HG03159 (cell line): ENCODE results near the gene ZNF320.
"Not testable (repeated sequence)": the region's sequence is repeated elsewhere in the genome, so short reads cannot be mapped to it uniquely, and the experiment has no call there.

ENCODE experiments used
- ATAC-seq: cut with Tn5 transposase; IDR thresholded peaks from one replicate; pipeline ENCODE4 v1.9.1; 2021; ENCODE audit warnings: mild to moderate bottlenecking, moderate library complexity; ENCODE audit not compliant: unreplicated experiment

Gene ZNF320

GRCh38 chr19:52897138-52897935 is at the start of gene ZNF320:
Gene ZNF320, minus strand, starts transcription at chr19:52897635. Its CDS starts 7,380 bp downstream, at chr19:52890255.
- peak; percentile 99 for ATAC-seq

DNA sequence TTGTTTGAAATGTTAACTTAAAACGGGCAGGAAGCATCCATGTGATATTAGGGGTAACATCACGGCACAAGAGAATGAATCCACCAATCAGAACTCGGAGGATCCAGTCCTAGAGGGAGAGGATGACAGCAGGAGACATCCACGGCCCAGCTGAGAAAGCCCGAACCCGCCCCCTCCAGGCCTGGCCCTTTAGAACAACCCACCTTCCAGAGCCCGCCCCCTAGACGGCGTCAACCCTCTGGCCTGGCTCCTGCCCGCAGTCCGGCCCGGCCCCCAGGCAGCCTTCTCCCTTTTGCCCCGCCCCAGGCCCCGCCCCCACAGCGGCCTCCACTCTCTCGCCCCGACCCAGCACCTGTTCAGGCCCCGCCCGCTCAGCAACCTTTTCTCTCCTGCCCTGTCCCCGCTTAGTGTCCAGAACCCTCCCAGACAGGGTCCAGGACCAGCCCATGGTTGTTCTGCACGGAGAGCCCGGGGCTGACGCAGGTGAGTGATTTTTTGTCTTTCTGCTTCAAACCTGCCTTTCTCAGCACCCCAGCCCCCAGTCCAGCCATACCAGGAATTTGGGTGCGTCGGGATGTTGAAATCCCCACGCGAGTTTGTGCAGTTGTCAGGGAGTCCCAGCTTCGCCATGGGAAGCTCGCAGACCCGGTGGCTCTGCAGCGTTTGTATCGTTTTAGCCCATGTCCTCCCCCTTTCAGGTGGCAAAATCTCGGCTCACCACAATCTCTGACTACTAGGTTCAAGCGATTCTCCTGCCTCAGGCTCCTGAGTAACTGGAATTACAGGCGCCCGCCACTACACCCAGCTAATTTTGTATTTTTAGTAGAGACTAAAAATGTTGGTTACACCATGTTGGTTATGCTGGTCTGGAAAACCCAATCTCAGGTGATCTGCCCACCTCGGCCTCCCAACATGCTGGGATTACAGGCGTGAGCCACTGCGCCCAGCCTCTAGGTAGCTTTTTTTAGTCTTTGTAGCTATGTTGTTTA is 49.2 kb upstream of the ZNF320 start:
- ATAC-seq: no peak

DNA sequence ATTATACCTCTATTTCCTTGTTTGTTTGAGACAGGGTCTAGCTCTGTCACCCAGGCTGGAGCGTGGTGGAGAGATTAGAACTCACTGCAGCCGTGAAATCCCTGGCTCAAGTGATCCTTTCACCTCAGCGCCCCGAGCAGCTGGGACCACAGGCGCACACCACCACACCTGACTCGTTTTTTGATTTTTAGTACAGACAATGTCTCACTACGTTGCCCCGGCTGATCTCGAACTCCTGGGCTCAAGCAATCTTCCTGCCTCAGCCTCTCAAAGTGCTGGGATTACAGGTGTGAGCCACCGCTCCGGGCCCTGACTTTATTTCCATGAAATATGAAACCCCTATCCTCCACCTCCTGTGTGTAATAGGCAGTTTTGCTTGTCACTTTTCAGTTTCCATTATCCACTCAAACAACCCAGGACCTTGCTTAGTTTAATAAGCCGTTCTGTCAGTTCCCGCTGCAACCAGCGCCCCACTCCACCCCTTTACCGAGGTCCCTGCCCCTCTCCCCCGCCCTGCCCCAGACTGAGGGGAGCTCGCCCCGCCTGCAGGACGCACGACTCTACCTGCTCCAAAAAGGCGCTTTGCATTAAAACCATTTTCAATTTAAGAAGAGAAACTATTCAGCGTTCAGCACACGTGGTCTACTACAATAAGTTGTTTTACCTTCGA is 48.4 kb upstream of the ZNF320 start:
- no peak for ATAC-seq

GRCh38 chr19:52944703-52945493 is 47.5 kb upstream of the ZNF320 start:
- not testable (repeated sequence) for ATAC-seq

GRCh38 chr19:52943884-52944643 is 46.6 kb upstream of the ZNF320 start:
- ATAC-seq: no peak

- ATAC-seq: no peak
Observed at GRCh38 chr19:52943134-52943883, 45.9 kb upstream of the ZNF320 start.

- ATAC-seq: peak; percentile 98
Observed at GRCh38 chr19:52942386-52943133, 45.1 kb upstream of the ZNF320 start.

- peak; percentile 20 for ATAC-seq
Observed at GRCh38 chr19:52941941-52942385, 44.5 kb upstream of the ZNF320 start.

DNA sequence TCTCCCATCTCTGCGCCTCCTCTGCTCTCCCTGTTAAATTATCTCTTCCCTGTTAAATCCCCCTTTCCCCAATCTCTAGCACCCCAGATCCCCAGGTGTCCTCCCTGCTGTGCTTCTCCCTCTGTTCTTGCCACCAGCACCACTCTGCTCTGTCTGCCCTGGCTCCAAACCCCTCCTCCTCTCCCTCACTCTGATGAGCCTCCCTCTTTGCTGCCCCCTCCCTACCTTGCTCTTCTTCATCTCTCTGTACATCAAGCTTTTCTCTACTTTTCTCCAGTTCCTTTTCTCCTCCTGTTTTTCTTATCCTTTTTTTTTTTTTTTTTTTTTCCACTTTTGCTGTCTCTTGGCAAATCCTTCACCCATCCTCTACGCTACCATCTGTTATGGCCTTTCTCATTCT is 44.1 kb upstream of the ZNF320 start:
- ATAC-seq: not testable (repeated sequence)

- not testable (repeated sequence) for ATAC-seq
Observed at GRCh38 chr19:52940905-52941304, 43.5 kb upstream of the ZNF320 start.

DNA sequence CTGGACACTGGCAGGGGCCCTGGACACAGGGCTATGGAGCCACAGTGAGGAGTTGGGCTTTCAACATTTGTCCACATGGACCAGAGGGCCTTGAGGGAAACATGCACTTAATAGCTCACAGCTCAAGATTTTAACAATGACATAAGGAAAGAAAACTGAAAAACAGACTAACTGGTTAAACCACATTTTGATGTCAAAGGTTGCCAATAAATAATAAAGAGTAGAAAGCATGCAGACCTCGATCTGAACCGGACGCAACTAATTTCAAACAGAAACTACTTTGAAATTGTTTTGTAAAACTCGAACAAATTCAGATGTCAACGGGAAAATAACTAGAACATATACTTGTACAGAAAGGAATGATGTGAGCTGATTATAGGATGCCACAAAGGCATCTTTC is 41.3 kb upstream of the ZNF320 start:
- ATAC-seq: no peak

GRCh38 chr19:52936954-52937325 is 39.5 kb upstream of the ZNF320 start:
- no peak for ATAC-seq

GRCh38 chr19:52936151-52936953 is 38.9 kb upstream of the ZNF320 start:
- no peak for ATAC-seq

- no peak for ATAC-seq
Observed at GRCh38 chr19:52935434-52935833, 38.0 kb upstream of the ZNF320 start.

GRCh38 chr19:52924641-52925040 is 27.2 kb upstream of the ZNF320 start:
- not testable (repeated sequence) for ATAC-seq

DNA sequence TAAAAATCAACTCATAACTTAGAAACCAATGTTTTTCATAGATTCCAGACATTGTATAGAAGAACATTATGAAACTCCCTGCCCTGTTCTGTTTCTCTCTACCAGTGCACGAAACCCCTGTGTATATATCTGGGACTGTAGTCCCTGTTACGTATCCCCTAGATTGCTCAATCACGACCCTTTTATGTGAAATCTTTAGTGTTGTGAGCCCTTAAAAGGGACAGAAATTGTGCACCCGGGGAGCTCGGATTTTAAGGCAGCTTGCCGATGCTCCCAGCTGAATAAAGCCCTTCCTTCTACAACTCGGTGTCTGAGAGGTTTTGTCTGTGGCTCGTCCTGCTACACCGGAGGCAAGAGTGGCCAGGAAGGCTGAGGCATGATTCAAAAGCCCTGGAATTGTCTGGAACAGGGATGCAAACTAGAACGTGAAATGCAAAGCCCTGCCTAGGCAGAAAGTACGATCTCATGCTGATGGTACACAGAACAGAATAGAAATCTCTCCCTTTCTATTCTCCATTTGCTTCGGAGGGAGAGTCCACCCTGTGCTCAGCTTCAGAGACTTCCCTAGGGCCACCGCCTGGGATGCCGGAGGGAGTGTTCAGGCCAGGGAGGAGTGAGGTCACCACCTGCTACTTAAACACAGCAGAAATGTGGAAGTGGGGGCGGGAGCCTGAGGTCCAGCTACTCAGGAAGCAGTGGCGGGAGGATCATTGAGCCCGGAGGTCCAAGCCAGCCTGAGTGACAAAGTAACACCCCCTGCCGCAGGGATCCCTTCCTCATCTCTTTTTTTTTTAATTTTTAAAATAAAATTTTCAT is 26.6 kb upstream of the ZNF320 start:
- no peak for ATAC-seq
